Lower lobe of right lung (tissue), 2 donors: ENCODE results near the gene ASIC2. TPM values are rescaled to one million over a fixed set of nuclear protein-coding genes. Genes with fewer than 3 reads are reported as not detected.

ENCODE experiments used
- ATAC-seq, 2 donors: fragments of 200-7000 bp; cut with Tn5 transposase; one replicate each; pipeline ENCODE4 v1.9.1; 2020 to 2022; ENCODE audit warnings: mild to moderate bottlenecking in 2 of 2, moderate library complexity in 2 of 2
- DNase-seq: peaks from one replicate; pipeline ENCODE4 v3.0.0-alpha.2; 2020
- H3K27ac ChIP-seq: fragments of 200-600 bp; one replicate; pipeline ENCODE4 v1.8.0; 2022
- H3K27me3 ChIP-seq: fragments of 200-600 bp; one replicate; pipeline ENCODE4 v1.8.0; 2022; ENCODE audit warnings: low read depth
- H3K36me3 ChIP-seq: fragments of 200-600 bp; one replicate; pipeline ENCODE4 v1.8.0; 2022; ENCODE audit warnings: mild to moderate bottlenecking
- H3K4me1 ChIP-seq: fragments of 200-600 bp; one replicate; pipeline ENCODE4 v1.8.0; 2022
- H3K4me3 ChIP-seq: fragments of 200-600 bp; one replicate; pipeline ENCODE4 v1.8.0; 2022; ENCODE audit warnings: mild to moderate bottlenecking
- H3K9me3 ChIP-seq: fragments of 200-600 bp; one replicate; pipeline ENCODE4 v1.8.0; 2022
- intact Hi-C: fragments of 100-400 bp; cut with DNase I; formaldehyde crosslinking; loops from one replicate; pipeline ENCODE4 v1.11.0; 2022
- total RNA-seq: library from RNA; stranded (reverse); fragmentation: NEBNext Ultra II Directional; extraction: Animal tissue kit (Norgen Biotek cat#: 25700); gene quantifications from one replicate; pipeline ENCODE4 v1.2.1, GENCODE V29; 2021
- TF ChIP-seq, protein P1 (sequence below): fragments of 200-600 bp; IDR thresholded peaks from one replicate; pipeline ENCODE4 v1.8.0; 2022; ENCODE audit warnings: antibody characterized with exemption, mild to moderate bottlenecking
- donor health status: DM: no; HTN: yes; CAD: no; lungs with severe emphysema.

Gene ASIC2
- total RNA-seq, 1 donor from 2014 or later, result not detected

DNA sequence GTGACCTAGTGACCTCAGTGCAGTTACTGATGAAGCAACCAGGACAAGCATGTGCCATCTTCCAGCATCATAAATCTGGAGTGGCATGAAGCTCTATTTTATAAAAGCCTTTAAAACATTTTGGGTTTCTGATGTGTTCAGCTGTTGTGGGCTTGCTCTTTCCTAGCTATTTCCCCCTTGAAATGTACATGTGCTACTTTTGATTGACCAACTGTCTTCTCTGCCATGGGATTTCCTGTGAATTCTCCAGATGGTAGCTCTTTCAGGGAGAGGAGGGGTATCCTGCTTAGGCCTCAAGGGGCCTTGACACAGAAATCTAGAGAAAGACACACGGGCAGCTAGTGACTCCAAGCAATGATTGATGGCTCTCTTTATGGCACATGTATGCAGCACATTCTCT lies 1.9 kb upstream of the ASIC2 start:
- Histone ChIP-seq H3K27me3 (peaks cover 52% of the 10 kb centered on the region), H3K4me3 (no peak overlapping the region), H3K9me3 (no peaks in the 10 kb centered on the region), H3K36me3 (no peaks in the 10 kb centered on the region), H3K27ac (no peak overlapping the region), H3K4me1 (peaks cover 11% of the 10 kb centered on the region)
- DNase-seq, result no peak
- intact Hi-C loops, result no loop called here
- ATAC-seq, result no peak
- TF ChIP-seq, protein P1, sequence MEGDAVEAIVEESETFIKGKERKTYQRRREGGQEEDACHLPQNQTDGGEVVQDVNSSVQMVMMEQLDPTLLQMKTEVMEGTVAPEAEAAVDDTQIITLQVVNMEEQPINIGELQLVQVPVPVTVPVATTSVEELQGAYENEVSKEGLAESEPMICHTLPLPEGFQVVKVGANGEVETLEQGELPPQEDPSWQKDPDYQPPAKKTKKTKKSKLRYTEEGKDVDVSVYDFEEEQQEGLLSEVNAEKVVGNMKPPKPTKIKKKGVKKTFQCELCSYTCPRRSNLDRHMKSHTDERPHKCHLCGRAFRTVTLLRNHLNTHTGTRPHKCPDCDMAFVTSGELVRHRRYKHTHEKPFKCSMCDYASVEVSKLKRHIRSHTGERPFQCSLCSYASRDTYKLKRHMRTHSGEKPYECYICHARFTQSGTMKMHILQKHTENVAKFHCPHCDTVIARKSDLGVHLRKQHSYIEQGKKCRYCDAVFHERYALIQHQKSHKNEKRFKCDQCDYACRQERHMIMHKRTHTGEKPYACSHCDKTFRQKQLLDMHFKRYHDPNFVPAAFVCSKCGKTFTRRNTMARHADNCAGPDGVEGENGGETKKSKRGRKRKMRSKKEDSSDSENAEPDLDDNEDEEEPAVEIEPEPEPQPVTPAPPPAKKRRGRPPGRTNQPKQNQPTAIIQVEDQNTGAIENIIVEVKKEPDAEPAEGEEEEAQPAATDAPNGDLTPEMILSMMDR, result no peak

DNA sequence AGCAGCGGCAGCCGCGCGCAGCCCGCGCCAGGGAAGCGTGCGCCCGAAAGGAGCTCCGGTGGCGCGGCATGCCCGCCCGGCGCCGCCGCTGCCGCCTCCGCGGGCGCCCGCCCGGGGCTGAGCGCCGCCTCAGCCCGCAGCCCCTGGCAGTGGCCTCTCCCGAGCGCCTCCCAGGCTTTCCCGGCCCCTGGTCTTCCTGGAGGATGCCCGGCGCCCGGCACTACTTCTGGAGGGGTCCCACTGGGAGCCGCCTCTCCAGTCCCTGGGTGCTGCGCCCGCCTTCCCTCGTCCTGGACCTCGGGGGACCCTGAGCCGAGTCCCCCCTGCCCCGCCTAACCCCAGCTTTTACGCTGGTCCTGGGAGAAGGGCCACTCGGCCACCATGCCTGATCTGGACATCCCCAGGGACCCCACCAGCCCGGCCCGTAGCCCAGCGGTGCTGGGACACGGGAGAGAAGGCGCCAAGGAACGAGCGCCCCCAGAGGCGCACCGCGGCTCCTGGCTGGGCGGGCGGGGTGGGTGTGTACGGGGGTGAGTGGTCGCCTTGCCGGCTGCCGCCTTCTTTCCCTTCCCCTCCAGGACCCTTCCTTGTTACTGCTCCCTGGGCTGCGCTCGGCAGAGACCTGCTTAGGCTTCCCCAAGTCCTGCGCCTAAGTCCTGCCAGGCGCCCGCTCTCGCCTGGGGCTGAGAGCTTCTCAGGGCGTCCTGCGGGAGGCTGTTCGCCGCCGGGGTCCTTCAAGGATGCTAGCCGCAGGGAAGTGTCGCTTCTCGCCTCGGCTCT lies 704 bp downstream of the ASIC2 start:
- TF ChIP-seq, protein P1, result peak; percentile 25
- ATAC-seq (peak in 1 of 2 donors; percentile 26), DNase-seq (no peak)
- intact Hi-C loops, result no loop called here
- Histone ChIP-seq H3K9me3 (no peaks in the 10 kb centered on the region), H3K4me1 (peaks cover 11% of the 10 kb centered on the region), H3K27me3 (peaks cover 52% of the 10 kb centered on the region), H3K4me3 (peak overlapping the region; percentile 45), H3K36me3 (no peaks in the 10 kb centered on the region), H3K27ac (no peak overlapping the region)

DNA sequence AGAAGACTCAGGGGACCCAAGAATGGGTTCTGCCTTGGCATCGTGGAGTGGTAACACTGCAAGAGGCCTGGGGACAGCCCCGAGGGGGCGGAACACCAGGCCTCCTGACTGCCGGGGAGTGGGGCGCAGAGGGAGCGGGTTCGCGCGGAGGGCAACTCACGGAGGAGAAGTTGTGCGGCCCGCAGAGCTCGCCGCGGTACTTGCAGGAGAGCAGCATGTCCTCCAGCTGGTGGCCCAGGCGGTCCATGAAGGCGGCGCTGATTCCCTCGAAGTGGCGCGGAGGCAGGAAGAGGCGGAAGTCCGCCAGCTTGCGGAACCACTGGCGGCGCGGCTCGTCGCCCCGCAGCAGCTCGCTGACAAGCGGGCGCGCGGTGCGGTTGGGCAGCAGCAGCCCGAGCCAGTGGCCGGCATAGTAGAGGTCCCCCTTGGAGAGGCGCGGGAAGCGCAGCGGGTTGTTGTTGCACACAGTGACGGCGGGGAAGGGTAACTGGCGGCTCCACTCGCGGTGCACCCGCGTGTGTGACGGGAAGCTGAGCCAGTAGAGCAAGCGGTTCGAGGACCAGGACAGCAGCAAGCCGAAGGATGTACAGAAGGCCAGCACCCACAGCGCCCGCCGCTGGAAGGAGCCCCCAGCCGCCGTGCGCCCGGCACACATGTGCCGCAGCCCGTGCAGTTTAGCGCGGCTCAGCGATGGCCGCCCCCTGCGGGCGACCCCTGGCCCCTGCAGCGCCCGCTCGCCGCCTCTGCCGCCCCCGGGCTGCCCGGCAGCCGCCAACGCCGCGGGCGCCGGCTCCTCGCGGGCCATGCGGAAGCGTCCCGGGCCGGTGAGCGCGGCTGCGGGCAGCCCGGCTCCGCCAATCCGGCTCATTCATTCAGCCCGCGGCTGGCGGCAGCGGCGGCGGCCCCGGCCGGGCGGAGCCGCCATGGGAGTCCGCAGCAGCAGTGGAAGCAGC lies 1.6 kb downstream of the ASIC2 start:
- intact Hi-C loops, result no loop called here
- H3K36me3 ChIP-seq, result no peaks in the 10 kb centered on the region
- peak; percentile 46 for DNase-seq
- no peaks in the 10 kb centered on the region for H3K9me3 ChIP-seq
- no peak overlapping the region for H3K27ac ChIP-seq
- TF ChIP-seq, protein P1, result no peak
- peaks cover 52% of the 10 kb centered on the region for H3K27me3 ChIP-seq
- peak overlapping the region; percentile 45 for H3K4me3 ChIP-seq
- H3K4me1 ChIP-seq, result peaks cover 11% of the 10 kb centered on the region
- peak in 1 of 2 donors; percentile 9 for ATAC-seq

DNA sequence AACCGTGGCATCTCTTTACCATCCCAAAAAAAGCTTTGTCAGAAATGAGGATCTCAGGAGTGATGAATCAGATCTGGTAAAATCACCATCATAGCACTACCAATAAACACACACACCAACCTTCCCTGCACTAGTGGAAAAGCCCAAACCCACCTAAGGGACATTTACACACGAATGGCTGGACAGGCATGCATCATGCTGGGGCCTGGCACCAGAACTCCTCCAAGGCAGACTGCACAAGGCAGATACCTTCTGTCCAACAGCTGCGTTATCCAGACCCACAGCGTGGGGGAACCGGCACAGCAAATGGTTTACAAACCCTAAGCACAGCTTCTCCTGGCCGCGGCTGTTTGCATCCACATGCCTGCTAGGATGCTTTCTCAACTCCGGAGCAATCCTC lies 2.8 kb downstream of the ASIC2 start:
- peaks cover 45% of the 10 kb centered on the region for H3K27me3 ChIP-seq
- H3K4me1 ChIP-seq, result peaks cover 11% of the 10 kb centered on the region
- no peaks in the 10 kb centered on the region for H3K36me3 ChIP-seq
- no peak for DNase-seq
- no peak overlapping the region for H3K27ac ChIP-seq
- TF ChIP-seq, protein P1, result no peak
- H3K4me3 ChIP-seq, result no peak overlapping the region
- no peak for ATAC-seq
- intact Hi-C loops, result no loop called here
- no peaks in the 10 kb centered on the region for H3K9me3 ChIP-seq

DNA sequence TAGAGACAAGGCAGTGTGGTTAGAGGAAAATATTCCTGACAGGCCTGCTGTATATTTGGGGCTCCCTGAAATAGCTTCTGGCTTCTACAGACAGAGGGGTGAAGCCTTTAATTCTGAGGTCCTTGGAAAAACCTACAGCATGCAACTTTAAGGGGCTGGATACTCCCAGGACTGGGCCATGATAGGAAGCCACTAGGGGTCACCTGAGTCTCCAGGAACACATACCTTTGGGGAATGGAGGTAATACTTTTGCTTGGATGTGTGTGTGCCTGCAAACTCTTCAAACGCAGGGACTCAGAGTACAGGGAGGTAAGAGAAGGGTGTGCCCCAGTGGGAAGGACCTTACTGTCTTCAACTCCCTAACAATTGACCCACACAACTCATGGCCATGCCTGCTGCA lies 4.1 kb downstream of the ASIC2 start:
- no peak overlapping the region for H3K27ac ChIP-seq
- peaks cover 22% of the 10 kb centered on the region for H3K4me1 ChIP-seq
- TF ChIP-seq, protein P1, result no peak
- H3K36me3 ChIP-seq, result no peaks in the 10 kb centered on the region
- H3K27me3 ChIP-seq, result peaks cover 34% of the 10 kb centered on the region
- ATAC-seq (no peak), DNase-seq (no peak)
- intact Hi-C loops, result no loop called here
- no peaks in the 10 kb centered on the region for H3K9me3 ChIP-seq
- H3K4me3 ChIP-seq, result no peak overlapping the region
